GM21360 (cell line): ENCODE data around the gene KATNB1.

Source experiments
- ATAC-seq: cut with Tn5 transposase; IDR thresholded peaks from one replicate; pipeline ENCODE4 v1.9.1; 2021; ENCODE audit warnings: mild to moderate bottlenecking, moderate library complexity; ENCODE audit not compliant: unreplicated experiment

KATNB1 gene

GRCh38 chr16:57735755-57736418 is at the start of gene KATNB1:
TSS of gene KATNB1 (plus strand) at chr16:57735770. CDS start at chr16:57737244, 1,474 bp downstream.
- ATAC-seq, result no peak

- no peak for ATAC-seq
Observed at GRCh38 chr16:57686577-57686976, 49.0 kb upstream of the KATNB1 start.

- ATAC-seq, result no peak
Observed at GRCh38 chr16:57687363-57687929, 48.1 kb upstream of the KATNB1 start.

- ATAC-seq, result no peak
Observed at GRCh38 chr16:57688487-57688986, 47.0 kb upstream of the KATNB1 start.

- ATAC-seq, result no peak
Observed at GRCh38 chr16:57688987-57689761, 46.4 kb upstream of the KATNB1 start.

- peak; percentile 64 for ATAC-seq
Observed at GRCh38 chr16:57689762-57690558, 45.6 kb upstream of the KATNB1 start.

GRCh38 chr16:57690782-57691471 is 44.6 kb upstream of the KATNB1 start:
- ATAC-seq, result no peak

- no peak for ATAC-seq
Observed at GRCh38 chr16:57692636-57693035, 42.9 kb upstream of the KATNB1 start.

GRCh38 chr16:57693550-57693949 is 42.0 kb upstream of the KATNB1 start:
- no peak for ATAC-seq

- ATAC-seq, result no peak
Observed at GRCh38 chr16:57694231-57694724, 41.3 kb upstream of the KATNB1 start.

- ATAC-seq, result no peak
Observed at GRCh38 chr16:57694725-57695679, 40.6 kb upstream of the KATNB1 start, which contains the start of gene DRC7. TSS of gene DRC7 (plus strand) at chr16:57694806. CDS start at chr16:57697950, 3,144 bp downstream.

GRCh38 chr16:57695680-57696069 is 39.9 kb upstream of the KATNB1 start:
- ATAC-seq, result no peak

GRCh38 chr16:57696240-57696639 is 39.3 kb upstream of the KATNB1 start:
- no peak for ATAC-seq

- no peak for ATAC-seq
Observed at GRCh38 chr16:57697896-57698537, 37.6 kb upstream of the KATNB1 start.

- no peak for ATAC-seq
Observed at GRCh38 chr16:57698812-57699405, 36.7 kb upstream of the KATNB1 start.

GRCh38 chr16:57699481-57699880 is 36.1 kb upstream of the KATNB1 start:
- no peak for ATAC-seq

GRCh38 chr16:57699899-57700298 is 35.7 kb upstream of the KATNB1 start:
- no peak for ATAC-seq
